GM21825 (cell line): ENCODE results near the gene DENND2D.

Experiments
- ATAC-seq: cut with Tn5 transposase; IDR thresholded peaks from one replicate; pipeline ENCODE4 v1.9.1; 2021; ENCODE audit warnings: mild to moderate bottlenecking, moderate library complexity; ENCODE audit not compliant: unreplicated experiment

The DENND2D gene

GRCh38 chr1:111183308-111184069 is 17.0 kb downstream of the DENND2D start:
- ATAC-seq = no peak

- no peak for ATAC-seq
Measured at GRCh38 chr1:111182052-111182451, 18.4 kb downstream of the DENND2D start.

- no peak for ATAC-seq
Measured at GRCh38 chr1:111179968-111180533, 20.4 kb downstream of the DENND2D start.

GRCh38 chr1:111176678-111177077 is 23.8 kb downstream of the DENND2D start:
- peak; percentile 59 for ATAC-seq

- no peak for ATAC-seq
Measured at GRCh38 chr1:111175349-111175748, 25.1 kb downstream of the DENND2D start.

GRCh38 chr1:111174070-111174469 is 26.4 kb downstream of the DENND2D start:
- ATAC-seq = no peak

GRCh38 chr1:111172463-111172862 is 28.0 kb downstream of the DENND2D start:
- ATAC-seq = no peak

- ATAC-seq = no peak
Measured at GRCh38 chr1:111164151-111164550, 36.3 kb downstream of the DENND2D start.

- ATAC-seq = no peak
Measured at GRCh38 chr1:111163363-111163762, 37.1 kb downstream of the DENND2D start.

GRCh38 chr1:111162488-111162880 is 38.0 kb downstream of the DENND2D start:
- no peak for ATAC-seq

- ATAC-seq = no peak
Measured at GRCh38 chr1:111161843-111162487, 38.5 kb downstream of the DENND2D start.

- no peak for ATAC-seq
Measured at GRCh38 chr1:111157431-111157830, 43.0 kb downstream of the DENND2D start.

GRCh38 chr1:111154021-111154999 is 46.1 kb downstream of the DENND2D start:
- ATAC-seq = no peak

GRCh38 chr1:111151838-111152237 is 48.6 kb downstream of the DENND2D start:
- no peak for ATAC-seq

- peak; percentile 66 for ATAC-seq
Measured at GRCh38 chr1:111148376-111148881, 52.0 kb downstream of the DENND2D start.

GRCh38 chr1:111147948-111148347 is 52.5 kb downstream of the DENND2D start:
- ATAC-seq = no peak

- ATAC-seq = no peak
Measured at GRCh38 chr1:111145963-111146768, 54.3 kb downstream of the DENND2D start.

GRCh38 chr1:111145542-111145941 is 54.9 kb downstream of the DENND2D start:
- ATAC-seq = no peak

GRCh38 chr1:111142356-111142975 is 58.0 kb downstream of the DENND2D start:
- no peak for ATAC-seq
